ENCODE results near the gene ADGRV1.

DNA sequence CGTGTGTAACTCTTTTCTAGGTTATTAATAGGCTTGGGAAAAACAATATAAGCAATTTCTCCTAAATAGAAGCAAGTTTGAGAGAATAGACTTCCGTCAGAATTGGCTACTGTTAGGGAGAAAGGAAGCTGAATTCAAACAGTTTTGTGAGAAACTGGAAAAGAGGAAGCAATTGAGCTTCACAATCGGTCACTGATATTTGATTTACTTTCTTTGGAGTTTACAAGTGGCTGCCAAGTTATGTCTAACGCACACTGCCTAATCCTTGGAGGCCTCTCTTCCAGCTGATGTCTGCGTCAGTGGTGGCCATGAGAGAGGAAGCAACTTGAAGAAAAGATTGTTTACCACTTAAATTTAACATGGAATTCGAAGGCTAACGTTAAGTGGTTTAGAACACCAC, 319.5 kb downstream of the ADGRV1 start:
- no peak for TF ChIP-seq EP300 (IDR thresholded peaks at IDR 0.05; ENCODE audit: low read depth)
- TF ChIP-seq, protein P1, sequence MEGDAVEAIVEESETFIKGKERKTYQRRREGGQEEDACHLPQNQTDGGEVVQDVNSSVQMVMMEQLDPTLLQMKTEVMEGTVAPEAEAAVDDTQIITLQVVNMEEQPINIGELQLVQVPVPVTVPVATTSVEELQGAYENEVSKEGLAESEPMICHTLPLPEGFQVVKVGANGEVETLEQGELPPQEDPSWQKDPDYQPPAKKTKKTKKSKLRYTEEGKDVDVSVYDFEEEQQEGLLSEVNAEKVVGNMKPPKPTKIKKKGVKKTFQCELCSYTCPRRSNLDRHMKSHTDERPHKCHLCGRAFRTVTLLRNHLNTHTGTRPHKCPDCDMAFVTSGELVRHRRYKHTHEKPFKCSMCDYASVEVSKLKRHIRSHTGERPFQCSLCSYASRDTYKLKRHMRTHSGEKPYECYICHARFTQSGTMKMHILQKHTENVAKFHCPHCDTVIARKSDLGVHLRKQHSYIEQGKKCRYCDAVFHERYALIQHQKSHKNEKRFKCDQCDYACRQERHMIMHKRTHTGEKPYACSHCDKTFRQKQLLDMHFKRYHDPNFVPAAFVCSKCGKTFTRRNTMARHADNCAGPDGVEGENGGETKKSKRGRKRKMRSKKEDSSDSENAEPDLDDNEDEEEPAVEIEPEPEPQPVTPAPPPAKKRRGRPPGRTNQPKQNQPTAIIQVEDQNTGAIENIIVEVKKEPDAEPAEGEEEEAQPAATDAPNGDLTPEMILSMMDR (IDR thresholded peaks at IDR 0.05) = no peak
